Measurements from ENCODE around the gene TMEM97. TPM values are rescaled to one million over a fixed set of nuclear protein-coding genes. Genes with fewer than 3 reads are reported as not detected.

The TMEM97 gene
- total RNA-seq, 4 donors from 2014 or later: 5.1 to 7.2 (median 6.6) TPM

- Histone ChIP-seq H3K27me3 (no peaks in the 10 kb centered on the region), H3K4me1 (no peaks in the 10 kb centered on the region), H3K36me3 (peaks cover 0 to 32% of the 10 kb centered on the region in 2 donors), H3K27ac (no peak overlapping the region), H3K4me3 (no peak overlapping the region), H3K9me3 (no peaks in the 10 kb centered on the region)
- TF ChIP-seq POLR2A (IDR thresholded peaks at IDR 0.05) (no peak), CTCF (IDR thresholded peaks at IDR 0.05 in 4 of 5, conservative IDR thresholded peaks at IDR 0.05 in 1 of 5) (no peak)
- intact Hi-C loops (cut with DNase I; ENCODE audit: low total_unique reads): no loop called here
- DNase-seq: no peak
- ATAC-seq: no peak
- in situ Hi-C loops (cut with MboI; ENCODE audit: low sequenced_read_pairs in 4 of 4): loop anchor here in 1 of 4 donors (25.0 kb wide), 1 partner anchor 596 kb away; the partner anchor contains the start of gene PHF12
These were observed 47.6 kb downstream of the TMEM97 start for GRCh38 chr17:28366605-28367004.

GRCh38 chr17:28367641-28368305 is 48.8 kb downstream of the TMEM97 start:
- in situ Hi-C loops (cut with MboI; ENCODE audit: low sequenced_read_pairs in 4 of 4) (loop anchor here in 1 of 4 donors (25.0 kb wide), 1 partner anchor 595 kb away; the partner anchor contains the start of gene PHF12), intact Hi-C loops (cut with DNase I; ENCODE audit: low total_unique reads) (no loop called here)
- no peaks in the 10 kb centered on the region for H3K9me3 ChIP-seq
- DNase-seq (no peak), ATAC-seq (no peak)
- no peak overlapping the region for H3K27ac ChIP-seq
- no peak for TF ChIP-seq POLR2A (IDR thresholded peaks at IDR 0.05)
- no peaks in the 10 kb centered on the region for H3K27me3 ChIP-seq
- H3K36me3 ChIP-seq: peaks cover 0 to 20% of the 10 kb centered on the region in 2 donors
- no peak overlapping the region for H3K4me3 ChIP-seq
- peaks cover 5 to 7% of the 10 kb centered on the region in 2 donors for H3K4me1 ChIP-seq

GRCh38 chr17:28368306-28368831 is 49.4 kb downstream of the TMEM97 start:
- Histone ChIP-seq H3K27ac (no peak overlapping the region), H3K9me3 (no peaks in the 10 kb centered on the region), H3K36me3 (peaks cover 0 to 14% of the 10 kb centered on the region in 2 donors), H3K27me3 (no peaks in the 10 kb centered on the region), H3K4me3 (no peak overlapping the region), H3K4me1 (peaks cover 10 to 11% of the 10 kb centered on the region in 2 donors)
- DNase-seq (no peak), ATAC-seq (no peak)
- TF ChIP-seq CTCF (IDR thresholded peaks at IDR 0.05 in 4 of 5, conservative IDR thresholded peaks at IDR 0.05 in 1 of 5) (no peak), POLR2A (IDR thresholded peaks at IDR 0.05) (no peak)
- in situ Hi-C loops (cut with MboI; ENCODE audit: low sequenced_read_pairs in 4 of 4): loop anchor here in 1 of 4 donors (25.0 kb wide), 1 partner anchor 594 kb away; the partner anchor contains the start of gene PHF12
- intact Hi-C loops (cut with DNase I; ENCODE audit: low total_unique reads): no loop called here

GRCh38 chr17:28368915-28369683 is 50.1 kb downstream of the TMEM97 start:
- Histone ChIP-seq H3K4me3 (no peak overlapping the region), H3K9me3 (no peaks in the 10 kb centered on the region), H3K36me3 (peaks cover 0 to 7% of the 10 kb centered on the region in 2 donors), H3K4me1 (peaks cover 10 to 11% of the 10 kb centered on the region in 2 donors), H3K27me3 (no peaks in the 10 kb centered on the region), H3K27ac (no peak overlapping the region)
- intact Hi-C loops (cut with DNase I; ENCODE audit: low total_unique reads) (no loop called here), in situ Hi-C loops (cut with MboI; ENCODE audit: low sequenced_read_pairs in 4 of 4) (loop anchor here in 1 of 4 donors (25.0 kb wide), 1 partner anchor 593 kb away; the partner anchor contains the start of gene PHF12)
- ATAC-seq (no peak), DNase-seq (no peak)
- TF ChIP-seq POLR2A (IDR thresholded peaks at IDR 0.05) (no peak), CTCF (IDR thresholded peaks at IDR 0.05 in 4 of 5, conservative IDR thresholded peaks at IDR 0.05 in 1 of 5) (no peak)

GRCh38 chr17:28369684-28370034 is 50.7 kb downstream of the TMEM97 start:
- no peaks in the 10 kb centered on the region for H3K27me3 ChIP-seq
- TF ChIP-seq POLR2A (IDR thresholded peaks at IDR 0.05) (no peak), CTCF (IDR thresholded peaks at IDR 0.05 in 4 of 5, conservative IDR thresholded peaks at IDR 0.05 in 1 of 5) (no peak)
- no peak for ATAC-seq
- in situ Hi-C loops (cut with MboI; ENCODE audit: low sequenced_read_pairs in 4 of 4): loop anchor here in 1 of 4 donors (25.0 kb wide), 1 partner anchor 593 kb away; the partner anchor contains the start of gene PHF12
- intact Hi-C loops (cut with DNase I; ENCODE audit: low total_unique reads): loop anchor here (2.0 kb wide), 1 partner anchor 13 kb away; the partner anchor contains the start of gene POLDIP2
- H3K36me3 ChIP-seq: peaks cover 0 to 1% of the 10 kb centered on the region in 2 donors
- H3K4me1 ChIP-seq: peaks cover 10 to 11% of the 10 kb centered on the region in 2 donors
- no peak overlapping the region for H3K27ac ChIP-seq
- DNase-seq: no peak
- H3K9me3 ChIP-seq: no peaks in the 10 kb centered on the region
- H3K4me3 ChIP-seq: no peak overlapping the region
